ENCODE results near the gene GAS6. TPM values are rescaled to one million over a fixed set of nuclear protein-coding genes. Genes with fewer than 3 reads are reported as not detected.

GAS6 gene
- polyA plus RNA-seq, 1 donor from 2014 or later, result 52.4 TPM

- no peak overlapping the region for H3K4me2 ChIP-seq (ENCODE audit: low read length)
- TF ChIP-seq EZH2 (IDR thresholded peaks at IDR 0.05; ENCODE audit: borderline replicate concordance, insufficient read depth, low read length, poor library complexity, severe bottlenecking), result no peak
- no peak for TF ChIP-seq MXI1 (conservative IDR thresholded peaks at IDR 0.05; ENCODE audit: poor library complexity, severe bottlenecking)
- no peak for TF ChIP-seq EP300 (conservative IDR thresholded peaks at IDR 0.05; ENCODE audit: poor library complexity, severe bottlenecking)
- TF ChIP-seq POLR2AphosphoS5 (IDR thresholded peaks at IDR 0.05), result no peak
- no peak for TF ChIP-seq RAD21 (conservative IDR thresholded peaks at IDR 0.05)
- TF ChIP-seq SMC3 (conservative IDR thresholded peaks at IDR 0.05; ENCODE audit: poor library complexity), result no peak
- TF ChIP-seq REST (IDR thresholded peaks at IDR 0.05; ENCODE audit: borderline replicate concordance), result no peak
- TF ChIP-seq TAF1 (IDR thresholded peaks at IDR 0.05; ENCODE audit: low read depth), result no peak
- no peak for TF ChIP-seq CTCF (IDR thresholded peaks at IDR 0.05; ENCODE audit: poor library complexity, severe bottlenecking)
- no peaks in the 10 kb centered on the region for H3K36me3 ChIP-seq (ENCODE audit: insufficient read depth, low read length)
- H4K20me1 ChIP-seq (ENCODE audit: insufficient read depth), result no peaks in the 10 kb centered on the region
- H3K79me2 ChIP-seq (replicated peaks; ENCODE audit: insufficient read depth, low read length), result no peaks in the 10 kb centered on the region
- no peak overlapping the region for H2AFZ ChIP-seq (ENCODE audit: low read depth, low read length)
- H3K9me2 ChIP-seq (ENCODE audit: insufficient read depth, low read length), result no peaks in the 10 kb centered on the region
- H3K9ac ChIP-seq (ENCODE audit: low read length), result no peak overlapping the region
- H3K27ac ChIP-seq (ENCODE audit: low read length), result no peak overlapping the region
- no peaks in the 10 kb centered on the region for H3K9me3 ChIP-seq (ENCODE audit: low read length)
- H3K4me3 ChIP-seq (ENCODE audit: low read length), result no peak overlapping the region
- H3F3A ChIP-seq (ENCODE audit: insufficient read depth, low read length, poor library complexity, severe bottlenecking), result no peaks in the 10 kb centered on the region
- no peaks in the 10 kb centered on the region for H3K27me3 ChIP-seq (ENCODE audit: insufficient read depth, low read depth, low read length)
Measured at GRCh38 chr13:113877149-113877990, 13.5 kb upstream of the GAS6 start.

- Histone ChIP-seq H3K27me3 (ENCODE audit: insufficient read depth, low read depth, low read length) (no peaks in the 10 kb centered on the region), H3K9me3 (ENCODE audit: low read length) (no peaks in the 10 kb centered on the region), H3K9me2 (ENCODE audit: insufficient read depth, low read length) (no peaks in the 10 kb centered on the region), H3F3A (ENCODE audit: insufficient read depth, low read length, poor library complexity, severe bottlenecking) (no peaks in the 10 kb centered on the region), H3K79me2 (replicated peaks; ENCODE audit: insufficient read depth, low read length) (no peaks in the 10 kb centered on the region), H3K27ac (ENCODE audit: low read length) (no peak overlapping the region), H3K4me2 (ENCODE audit: low read length) (no peak overlapping the region), H3K4me3 (ENCODE audit: low read length) (no peak overlapping the region), H3K9ac (ENCODE audit: low read length) (no peak overlapping the region), H4K20me1 (ENCODE audit: insufficient read depth) (no peaks in the 10 kb centered on the region), H3K36me3 (ENCODE audit: insufficient read depth, low read length) (no peaks in the 10 kb centered on the region), H2AFZ (ENCODE audit: low read depth, low read length) (no peak overlapping the region)
- TF ChIP-seq CTCF (IDR thresholded peaks at IDR 0.05; ENCODE audit: poor library complexity, severe bottlenecking), result no peak
- no peak for TF ChIP-seq EP300 (conservative IDR thresholded peaks at IDR 0.05; ENCODE audit: poor library complexity, severe bottlenecking)
- no peak for TF ChIP-seq POLR2AphosphoS5 (IDR thresholded peaks at IDR 0.05)
- TF ChIP-seq EZH2 (IDR thresholded peaks at IDR 0.05; ENCODE audit: borderline replicate concordance, insufficient read depth, low read length, poor library complexity, severe bottlenecking), result no peak
- no peak for TF ChIP-seq MXI1 (conservative IDR thresholded peaks at IDR 0.05; ENCODE audit: poor library complexity, severe bottlenecking)
- TF ChIP-seq RAD21 (conservative IDR thresholded peaks at IDR 0.05), result no peak
- no peak for TF ChIP-seq REST (IDR thresholded peaks at IDR 0.05; ENCODE audit: borderline replicate concordance)
Measured at GRCh38 chr13:113876346-113877148, 12.7 kb upstream of the GAS6 start.
